Raji (cell line): Measurements from ENCODE around the gene ITGA11.

Experiments
- POLR2A ChIP-seq: IDR thresholded peaks from 2 replicates; pipeline ENCODE4 v1.6.1; 2011; ENCODE audit warnings: low read depth, low read length, control low read depth; ENCODE audit not compliant: insufficient read depth

Gene ITGA11

GRCh38 chr15:68252925-68253534, 178.9 kb downstream of the ITGA11 start:
- TF ChIP-seq POLR2A = no peak

- TF ChIP-seq POLR2A = no peak
Observed at GRCh38 chr15:68249058-68249713, 182.8 kb downstream of the ITGA11 start.
